GM06990 (cell line): ENCODE data around the gene IKZF2.

Experiments
- DNase-seq: peaks from one replicate; pipeline ENCODE4 v3.0.0-alpha.2; 2011; ENCODE audit not compliant: insufficient read length; ENCODE audit errors: extremely low read depth
- H3K27me3 ChIP-seq: replicated peaks from 2 replicates; pipeline ENCODE4 v1.6.0; 2011; ENCODE audit warnings: low read length; ENCODE audit not compliant: control insufficient read depth, insufficient read depth
- H3K36me3 ChIP-seq: 2 replicates; pipeline ENCODE4 v1.5.1; 2011; ENCODE audit warnings: low read length; ENCODE audit not compliant: control insufficient read depth, insufficient read depth
- H3K4me3 ChIP-seq: replicated peaks from 2 replicates; pipeline ENCODE4 v1.5.1; 2011; ENCODE audit warnings: low read depth, mild to moderate bottlenecking, control low read depth, low read length
- CTCF ChIP-seq: IDR thresholded peaks from 2 replicates; pipeline ENCODE4 v1.5.1; 2011; ENCODE audit warnings: low read length, control low read depth, mild to moderate bottlenecking, inconsistent platforms; ENCODE audit not compliant: insufficient read depth, poor library complexity, severe bottlenecking

IKZF2 gene

GRCh38 chr2:212998626-212999359, 152.6 kb downstream of the IKZF2 start:
- no peak for DNase-seq
- H3K4me3 ChIP-seq: no peak overlapping the region
- no peaks in the 10 kb centered on the region for H3K27me3 ChIP-seq
- no peaks in the 10 kb centered on the region for H3K36me3 ChIP-seq
- TF ChIP-seq CTCF: no peak

GRCh38 chr2:212997526-212998020, 153.8 kb downstream of the IKZF2 start:
- no peak for TF ChIP-seq CTCF
- no peak for DNase-seq
- no peaks in the 10 kb centered on the region for H3K27me3 ChIP-seq
- no peaks in the 10 kb centered on the region for H3K36me3 ChIP-seq
- H3K4me3 ChIP-seq: no peak overlapping the region

GRCh38 chr2:212995920-212996319, 155.5 kb downstream of the IKZF2 start:
- TF ChIP-seq CTCF: no peak
- no peaks in the 10 kb centered on the region for H3K27me3 ChIP-seq
- DNase-seq: no peak
- no peaks in the 10 kb centered on the region for H3K36me3 ChIP-seq
- H3K4me3 ChIP-seq: no peak overlapping the region

GRCh38 chr2:212994976-212995375, 156.4 kb downstream of the IKZF2 start:
- Histone ChIP-seq H3K36me3 (no peaks in the 10 kb centered on the region), H3K4me3 (no peak overlapping the region), H3K27me3 (no peaks in the 10 kb centered on the region)
- no peak for DNase-seq
- TF ChIP-seq CTCF: no peak

GRCh38 chr2:212991120-212991519, 160.3 kb downstream of the IKZF2 start:
- Histone ChIP-seq H3K27me3 (no peaks in the 10 kb centered on the region), H3K36me3 (no peaks in the 10 kb centered on the region; the same call in 1 of the 2 replicates), H3K4me3 (no peak overlapping the region)
- TF ChIP-seq CTCF: no peak
- no peak for DNase-seq
